ENCODE measurements around the gene DHRS3. TPM values are rescaled to one million over a fixed set of nuclear protein-coding genes. Genes with fewer than 3 reads are reported as not detected.

DHRS3 gene
- total RNA-seq, 1 experiment from 2014 or later = 37.7 TPM

- TF ChIP-seq, protein P1, sequence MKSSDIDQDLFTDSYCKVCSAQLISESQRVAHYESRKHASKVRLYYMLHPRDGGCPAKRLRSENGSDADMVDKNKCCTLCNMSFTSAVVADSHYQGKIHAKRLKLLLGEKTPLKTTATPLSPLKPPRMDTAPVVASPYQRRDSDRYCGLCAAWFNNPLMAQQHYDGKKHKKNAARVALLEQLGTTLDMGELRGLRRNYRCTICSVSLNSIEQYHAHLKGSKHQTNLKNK (CRISPR knock-in tag; IDR thresholded peaks at IDR 0.05) = no peak
- TF ChIP-seq SMAD3 (CRISPR knock-in tag; IDR thresholded peaks at IDR 0.05; ENCODE audit: borderline replicate concordance) = no peak
- TF ChIP-seq, protein P2, sequence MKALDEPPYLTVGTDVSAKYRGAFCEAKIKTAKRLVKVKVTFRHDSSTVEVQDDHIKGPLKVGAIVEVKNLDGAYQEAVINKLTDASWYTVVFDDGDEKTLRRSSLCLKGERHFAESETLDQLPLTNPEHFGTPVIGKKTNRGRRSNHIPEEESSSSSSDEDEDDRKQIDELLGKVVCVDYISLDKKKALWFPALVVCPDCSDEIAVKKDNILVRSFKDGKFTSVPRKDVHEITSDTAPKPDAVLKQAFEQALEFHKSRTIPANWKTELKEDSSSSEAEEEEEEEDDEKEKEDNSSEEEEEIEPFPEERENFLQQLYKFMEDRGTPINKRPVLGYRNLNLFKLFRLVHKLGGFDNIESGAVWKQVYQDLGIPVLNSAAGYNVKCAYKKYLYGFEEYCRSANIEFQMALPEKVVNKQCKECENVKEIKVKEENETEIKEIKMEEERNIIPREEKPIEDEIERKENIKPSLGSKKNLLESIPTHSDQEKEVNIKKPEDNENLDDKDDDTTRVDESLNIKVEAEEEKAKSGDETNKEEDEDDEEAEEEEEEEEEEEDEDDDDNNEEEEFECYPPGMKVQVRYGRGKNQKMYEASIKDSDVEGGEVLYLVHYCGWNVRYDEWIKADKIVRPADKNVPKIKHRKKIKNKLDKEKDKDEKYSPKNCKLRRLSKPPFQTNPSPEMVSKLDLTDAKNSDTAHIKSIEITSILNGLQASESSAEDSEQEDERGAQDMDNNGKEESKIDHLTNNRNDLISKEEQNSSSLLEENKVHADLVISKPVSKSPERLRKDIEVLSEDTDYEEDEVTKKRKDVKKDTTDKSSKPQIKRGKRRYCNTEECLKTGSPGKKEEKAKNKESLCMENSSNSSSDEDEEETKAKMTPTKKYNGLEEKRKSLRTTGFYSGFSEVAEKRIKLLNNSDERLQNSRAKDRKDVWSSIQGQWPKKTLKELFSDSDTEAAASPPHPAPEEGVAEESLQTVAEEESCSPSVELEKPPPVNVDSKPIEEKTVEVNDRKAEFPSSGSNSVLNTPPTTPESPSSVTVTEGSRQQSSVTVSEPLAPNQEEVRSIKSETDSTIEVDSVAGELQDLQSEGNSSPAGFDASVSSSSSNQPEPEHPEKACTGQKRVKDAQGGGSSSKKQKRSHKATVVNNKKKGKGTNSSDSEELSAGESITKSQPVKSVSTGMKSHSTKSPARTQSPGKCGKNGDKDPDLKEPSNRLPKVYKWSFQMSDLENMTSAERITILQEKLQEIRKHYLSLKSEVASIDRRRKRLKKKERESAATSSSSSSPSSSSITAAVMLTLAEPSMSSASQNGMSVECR (CRISPR knock-in tag; IDR thresholded peaks at IDR 0.05; ENCODE audit: borderline replicate concordance) = no peak
- no peak for TF ChIP-seq OVOL2 (CRISPR knock-in tag; IDR thresholded peaks at IDR 0.05; ENCODE audit: borderline replicate concordance)
- TF ChIP-seq FOXP1 (CRISPR knock-in tag; IDR thresholded peaks at IDR 0.05; ENCODE audit: borderline replicate concordance) = no peak
Measured at GRCh38 chr1:12600335-12600734, 17.7 kb downstream of the DHRS3 start (continued).

- POLR2A ChIA-PET = no interaction called here
- DNase-seq (ENCODE audit: low spot score) (no peak), ATAC-seq (no peak)
- Mint-ChIP-seq H3K27ac (no peak overlapping the region; the same call in 1 of the 2 replicates), H3K27me3 (ENCODE audit: low read depth) (peaks cover 5% of the 10 kb centered on the region), H3K4me1 (peaks cover 66% of the 10 kb centered on the region), H3K36me3 (0 out of 2 replicates have a peak, but pooled peaks cover 3% of the 10 kb centered on the region), H3K9me3 (no peaks in the 10 kb centered on the region), H3K4me3 (no peak overlapping the region)
- CTCF ChIA-PET = interaction anchor here (1.2 to 5.9 kb wide), 2 partner anchors 19 to 60 kb away, joined by 3 to 107 read pairs; partner anchors contain the start of gene DHRS3
- TF ChIP-seq, protein P3, sequence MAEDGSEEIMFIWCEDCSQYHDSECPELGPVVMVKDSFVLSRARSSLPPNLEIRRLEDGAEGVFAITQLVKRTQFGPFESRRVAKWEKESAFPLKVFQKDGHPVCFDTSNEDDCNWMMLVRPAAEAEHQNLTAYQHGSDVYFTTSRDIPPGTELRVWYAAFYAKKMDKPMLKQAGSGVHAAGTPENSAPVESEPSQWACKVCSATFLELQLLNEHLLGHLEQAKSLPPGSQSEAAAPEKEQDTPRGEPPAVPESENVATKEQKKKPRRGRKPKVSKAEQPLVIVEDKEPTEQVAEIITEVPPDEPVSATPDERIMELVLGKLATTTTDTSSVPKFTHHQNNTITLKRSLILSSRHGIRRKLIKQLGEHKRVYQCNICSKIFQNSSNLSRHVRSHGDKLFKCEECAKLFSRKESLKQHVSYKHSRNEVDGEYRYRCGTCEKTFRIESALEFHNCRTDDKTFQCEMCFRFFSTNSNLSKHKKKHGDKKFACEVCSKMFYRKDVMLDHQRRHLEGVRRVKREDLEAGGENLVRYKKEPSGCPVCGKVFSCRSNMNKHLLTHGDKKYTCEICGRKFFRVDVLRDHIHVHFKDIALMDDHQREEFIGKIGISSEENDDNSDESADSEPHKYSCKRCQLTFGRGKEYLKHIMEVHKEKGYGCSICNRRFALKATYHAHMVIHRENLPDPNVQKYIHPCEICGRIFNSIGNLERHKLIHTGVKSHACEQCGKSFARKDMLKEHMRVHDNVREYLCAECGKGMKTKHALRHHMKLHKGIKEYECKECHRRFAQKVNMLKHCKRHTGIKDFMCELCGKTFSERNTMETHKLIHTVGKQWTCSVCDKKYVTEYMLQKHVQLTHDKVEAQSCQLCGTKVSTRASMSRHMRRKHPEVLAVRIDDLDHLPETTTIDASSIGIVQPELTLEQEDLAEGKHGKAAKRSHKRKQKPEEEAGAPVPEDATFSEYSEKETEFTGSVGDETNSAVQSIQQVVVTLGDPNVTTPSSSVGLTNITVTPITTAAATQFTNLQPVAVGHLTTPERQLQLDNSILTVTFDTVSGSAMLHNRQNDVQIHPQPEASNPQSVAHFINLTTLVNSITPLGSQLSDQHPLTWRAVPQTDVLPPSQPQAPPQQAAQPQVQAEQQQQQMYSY (CRISPR knock-in tag; IDR thresholded peaks at IDR 0.05) = no peak
- no peak for TF ChIP-seq ZNF416 (CRISPR knock-in tag; IDR thresholded peaks at IDR 0.05)
Measured at GRCh38 chr1:12599657-12600056, 18.4 kb downstream of the DHRS3 start.

- H3K36me3 Mint-ChIP-seq = 0 out of 2 replicates have a peak, but pooled peaks cover 2% of the 10 kb centered on the region
- H3K9me3 Mint-ChIP-seq = no peaks in the 10 kb centered on the region
- ChIA-PET CTCF (interaction anchor here (1.2 to 8.2 kb wide), 2 partner anchors 21 to 61 kb away, joined by 3 to 67 read pairs; partner anchors contain the start of gene DHRS3), POLR2A (interaction anchor here (0.9 kb wide), 1 partner anchor 17 kb away, joined by 3 read pairs; no protein-coding TSS in a partner anchor)
- no peak overlapping the region for H3K4me3 Mint-ChIP-seq
- TF ChIP-seq MYBL2 (CRISPR knock-in tag; IDR thresholded peaks at IDR 0.05) = no peak
- TF ChIP-seq TCF7 (CRISPR knock-in tag; IDR thresholded peaks at IDR 0.05; ENCODE audit: low read depth) = no peak
- no peak for TF ChIP-seq ATF6 (CRISPR knock-in tag; IDR thresholded peaks at IDR 0.05)
- no peak for TF ChIP-seq ZNF138 (CRISPR knock-in tag; conservative IDR thresholded peaks at IDR 0.05)
- no peak for TF ChIP-seq HMGXB4 (CRISPR knock-in tag; IDR thresholded peaks at IDR 0.05)
- no peak for TF ChIP-seq ZNF232 (CRISPR knock-in tag; IDR thresholded peaks at IDR 0.05)
- TF ChIP-seq ZNF425 (CRISPR knock-in tag; conservative IDR thresholded peaks at IDR 0.05) = no peak
- no peak overlapping the region for H3K27ac Mint-ChIP-seq
- H3K4me1 Mint-ChIP-seq = peaks cover 66% of the 10 kb centered on the region
- ATAC-seq (no peak), DNase-seq (ENCODE audit: low spot score) (no peak)
- peaks cover 5% of the 10 kb centered on the region; the same call in 1 of the 2 replicates for H3K27me3 Mint-ChIP-seq (ENCODE audit: low read depth)
Measured at GRCh38 chr1:12598974-12599373, 19.0 kb downstream of the DHRS3 start.

Data from WTC11 (cell line).